Lung (tissue), 12 donors: ENCODE measurements around the gene CLCA1. TPM values are rescaled to one million over a fixed set of nuclear protein-coding genes. Genes with fewer than 3 reads are reported as not detected.

Source experiments
- ATAC-seq: fragments of 200-7000 bp; cut with Tn5 transposase; one replicate; pipeline ENCODE4 v1.9.1; 2020; ENCODE audit warnings: moderate number of reproducible peaks; ENCODE audit not compliant: insufficient read depth, low FRiP score
- DNase-seq, 3 donors: peaks; one replicate each; pipeline ENCODE4 v3.0.0-alpha.2; 2013 to 2017
- H3K27ac ChIP-seq, 2 donors: one replicate each; pipeline ENCODE4 v1.5.1; 2013; ENCODE audit warnings: mild to moderate bottlenecking in 2 of 2, moderate library complexity in 2 of 2, control low read depth in 1 of 2, inconsistent platforms in 1 of 2, low read depth in 1 of 2, low read length in 1 of 2
- H3K27me3 ChIP-seq, 3 donors: one replicate each; pipeline ENCODE4 v1.5.1; 2013; ENCODE audit warnings: low read length in 2 of 3; ENCODE audit not compliant: control insufficient read depth in 3 of 3, insufficient read depth in 3 of 3
- H3K36me3 ChIP-seq, 4 donors: one replicate each; pipeline ENCODE4 v1.5.1; 2013; ENCODE audit warnings: low read length in 4 of 4, mild to moderate bottlenecking in 1 of 4, moderate library complexity in 1 of 4; ENCODE audit not compliant: control insufficient read depth in 4 of 4, insufficient read depth in 4 of 4
- H3K4me1 ChIP-seq, 5 donors: one replicate each; pipeline ENCODE4 v1.5.1; 2013; ENCODE audit warnings: low read length in 5 of 5, mild to moderate bottlenecking in 2 of 5, moderate library complexity in 1 of 5; ENCODE audit not compliant: control insufficient read depth in 5 of 5, insufficient read depth in 5 of 5
- H3K4me3 ChIP-seq: one replicate; pipeline ENCODE4 v1.5.1; 2013; ENCODE audit warnings: mild to moderate bottlenecking, control low read depth, moderate library complexity
- H3K9ac ChIP-seq, 2 donors: one replicate each; pipeline ENCODE4 v1.5.1; 2013; ENCODE audit warnings: low read length in 2 of 2, control low read depth in 1 of 2; ENCODE audit not compliant: insufficient read depth in 1 of 2
- H3K9me3 ChIP-seq, 4 donors: one replicate each; pipeline ENCODE4 v1.5.1; 2013; ENCODE audit warnings: low read length in 3 of 4, mild to moderate bottlenecking in 1 of 4, moderate library complexity in 1 of 4; ENCODE audit not compliant: control insufficient read depth in 4 of 4, insufficient read depth in 3 of 4
- WGBS, 2 donors: extraction: QIAGEN DNeasy Blood & Tissue Kit; methylation state at CpG; one replicate each; pipeline ENCODE4 v1.1.7; 2013; 5-methylcytosine and 5-hydroxymethylcytosine counted together
- polyA plus RNA-seq, 2 donors: library from polyadenylated mRNA; stranded (reverse); fragments of 200-250 nt; gene quantifications; one replicate each; pipeline ENCODE4 v1.2.1, GENCODE V29; 2013
- total RNA-seq, 2 donors: library from RNA; depleted of rRNA in 1 of 2; stranded (reverse); fragments of >200 nt in 1 of 2; gene quantifications; one replicate each; pipeline ENCODE4 v1.2.1, GENCODE V29; 2014 to 2021
- TF ChIP-seq, protein P1 (sequence below): IDR thresholded peaks from 2 replicates; pipeline ENCODE4 v1.5.1; 2012; ENCODE audit warnings: mild to moderate bottlenecking; ENCODE audit errors: control extremely low read depth, extremely low read depth
- donor health status: control.
- donor health status: control.
- donor health status: Bipolar disorder and iron deficiency.
- donor health status: healthy.
- donor health status: DM: yes; HTN: yes; CAD: no.

Gene CLCA1
- total and polyA plus RNA-seq, 4 donors = 0.12 to 0.15 TPM; not detected in 2

DNA sequence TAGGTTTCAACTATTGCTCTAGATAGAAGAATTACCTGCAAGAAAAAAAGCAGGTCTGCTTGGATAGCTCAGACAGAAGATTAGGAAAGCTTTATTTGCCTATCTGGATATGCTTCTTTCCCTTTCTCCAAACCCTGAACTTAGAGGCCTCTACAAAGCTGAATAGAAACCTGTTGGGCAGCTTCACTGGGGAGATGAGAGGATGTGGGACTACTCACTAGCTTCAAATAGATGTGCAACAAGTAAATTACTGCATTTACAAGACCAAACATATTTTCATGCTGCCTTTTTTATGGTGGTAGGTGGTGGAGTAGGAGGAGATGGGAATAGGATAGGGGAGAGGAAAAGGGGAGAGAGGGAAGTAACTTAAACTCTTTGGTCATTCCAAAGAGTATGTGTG is 38.4 kb upstream of the CLCA1 start:
- no peak overlapping the region for H3K4me3 ChIP-seq
- DNase-seq (peak in 2 of 3 donors; percentile 42 to 51), ATAC-seq (peak; percentile 16)
- peak overlapping the region in 1 of 2 donors; percentile 77 for H3K27ac ChIP-seq
- H3K9ac ChIP-seq = peak overlapping the region in 1 of 2 donors; percentile 56
- H3K4me1 ChIP-seq = peaks cover 0 to 36% (median 15%) of the 10 kb centered on the region in 5 donors
- no peaks in the 10 kb centered on the region for H3K36me3 ChIP-seq
- no peaks in the 10 kb centered on the region for H3K27me3 ChIP-seq
- H3K9me3 ChIP-seq = no peaks in the 10 kb centered on the region
- TF ChIP-seq, protein P1, sequence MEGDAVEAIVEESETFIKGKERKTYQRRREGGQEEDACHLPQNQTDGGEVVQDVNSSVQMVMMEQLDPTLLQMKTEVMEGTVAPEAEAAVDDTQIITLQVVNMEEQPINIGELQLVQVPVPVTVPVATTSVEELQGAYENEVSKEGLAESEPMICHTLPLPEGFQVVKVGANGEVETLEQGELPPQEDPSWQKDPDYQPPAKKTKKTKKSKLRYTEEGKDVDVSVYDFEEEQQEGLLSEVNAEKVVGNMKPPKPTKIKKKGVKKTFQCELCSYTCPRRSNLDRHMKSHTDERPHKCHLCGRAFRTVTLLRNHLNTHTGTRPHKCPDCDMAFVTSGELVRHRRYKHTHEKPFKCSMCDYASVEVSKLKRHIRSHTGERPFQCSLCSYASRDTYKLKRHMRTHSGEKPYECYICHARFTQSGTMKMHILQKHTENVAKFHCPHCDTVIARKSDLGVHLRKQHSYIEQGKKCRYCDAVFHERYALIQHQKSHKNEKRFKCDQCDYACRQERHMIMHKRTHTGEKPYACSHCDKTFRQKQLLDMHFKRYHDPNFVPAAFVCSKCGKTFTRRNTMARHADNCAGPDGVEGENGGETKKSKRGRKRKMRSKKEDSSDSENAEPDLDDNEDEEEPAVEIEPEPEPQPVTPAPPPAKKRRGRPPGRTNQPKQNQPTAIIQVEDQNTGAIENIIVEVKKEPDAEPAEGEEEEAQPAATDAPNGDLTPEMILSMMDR = no peak

DNA sequence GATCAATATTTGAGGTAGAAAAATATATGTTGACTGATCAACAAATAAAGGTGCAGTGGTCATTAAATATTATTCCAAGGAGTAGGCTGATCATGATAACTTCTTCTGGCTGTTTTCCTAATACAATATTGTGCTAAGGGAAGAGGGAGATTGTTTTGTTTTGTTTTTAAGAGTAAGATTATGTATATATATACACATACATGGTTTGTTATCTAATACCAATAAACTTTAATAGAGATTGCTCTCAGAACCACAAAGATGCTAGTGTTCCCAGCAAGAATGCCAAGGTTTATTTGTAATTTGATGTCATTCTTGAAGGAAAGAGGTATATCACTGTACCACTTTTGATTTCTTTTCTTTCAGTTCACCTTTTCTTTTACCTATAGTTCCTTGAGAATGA is 34.7 kb upstream of the CLCA1 start:
- no peaks in the 10 kb centered on the region for H3K9me3 ChIP-seq
- no peaks in the 10 kb centered on the region for H3K36me3 ChIP-seq
- no peak overlapping the region for H3K4me3 ChIP-seq
- DNase-seq (no peak), ATAC-seq (no peak)
- TF ChIP-seq, protein P1 = no peak
- H3K9ac ChIP-seq = no peak overlapping the region
- no peaks in the 10 kb centered on the region for H3K27me3 ChIP-seq
- H3K4me1 ChIP-seq = peaks cover 0 to 30% (median 14%) of the 10 kb centered on the region in 5 donors
- H3K27ac ChIP-seq = no peak overlapping the region

DNA sequence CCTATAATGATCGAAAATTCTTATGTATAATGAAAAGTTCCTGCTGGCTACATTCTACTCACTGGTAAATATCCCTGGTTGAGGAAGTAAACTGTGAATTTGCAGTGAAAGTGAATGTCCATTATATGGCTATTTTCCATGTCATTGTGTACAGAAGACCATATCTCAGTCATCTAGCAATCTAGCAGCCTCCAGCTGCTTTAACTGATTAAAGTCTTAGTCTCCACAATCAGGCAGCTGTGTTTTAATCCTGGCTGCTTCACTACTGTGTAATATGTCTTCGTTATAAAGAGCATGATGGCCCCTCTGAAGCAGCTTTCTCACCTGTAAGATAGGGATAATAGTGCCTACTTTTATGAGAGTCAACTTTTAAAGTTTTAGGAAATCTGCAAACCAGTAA is 33.4 kb upstream of the CLCA1 start:
- H3K36me3 ChIP-seq = no peaks in the 10 kb centered on the region
- peaks cover 0 to 18% (median 4%) of the 10 kb centered on the region in 5 donors for H3K4me1 ChIP-seq
- no peaks in the 10 kb centered on the region for H3K27me3 ChIP-seq
- no peak overlapping the region for H3K9ac ChIP-seq
- no peak for ATAC-seq
- H3K4me3 ChIP-seq = no peak overlapping the region
- 39 to 45% methylated on average over 2 of the region's 2 CpGs for WGBS, 2 donors
- TF ChIP-seq, protein P1 = no peak
- H3K27ac ChIP-seq = no peak overlapping the region
- no peaks in the 10 kb centered on the region for H3K9me3 ChIP-seq
- peak in 2 of 3 donors; percentile 22 to 54 for DNase-seq

DNA sequence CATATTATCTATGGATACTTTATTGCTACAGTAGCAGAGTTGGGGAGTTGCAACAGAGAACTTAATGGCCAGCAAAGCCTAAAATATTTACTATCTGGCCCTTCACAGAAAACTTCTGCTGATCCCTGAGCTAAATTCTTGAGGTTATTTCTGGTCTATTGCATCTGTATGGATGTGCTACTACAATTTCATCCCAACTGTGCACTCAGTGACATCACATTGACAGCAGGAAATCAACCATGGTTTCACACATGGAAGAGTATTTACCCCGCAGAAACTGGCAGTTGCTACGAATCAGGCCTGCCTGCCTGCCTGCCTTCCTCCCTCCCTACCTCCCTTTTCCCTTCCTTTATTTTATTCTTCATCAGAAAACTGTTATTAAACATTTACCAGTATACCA is 32.7 kb upstream of the CLCA1 start:
- ATAC-seq = no peak
- WGBS, 2 donors = 33 to 63% methylated on average over 2 of the region's 2 CpGs

More for the DNA sequence above, 32.7 kb upstream of the CLCA1 start:
- TF ChIP-seq, protein P1 = no peak
- Histone ChIP-seq H3K27me3 (no peaks in the 10 kb centered on the region), H3K9me3 (no peaks in the 10 kb centered on the region), H3K36me3 (no peaks in the 10 kb centered on the region), H3K9ac (no peak overlapping the region), H3K27ac (no peak overlapping the region), H3K4me1 (peaks cover 0 to 10% (median 0%) of the 10 kb centered on the region in 5 donors), H3K4me3 (no peak overlapping the region)
- peak in 1 of 3 donors; percentile 35 for DNase-seq
